Stimulated activated CD4-positive, alpha-beta T cell treated with anti-CD3 and anti-CD28 coated beads, TNF-alpha, amount 100 ng/mL, for 48 hours (primary cell): ENCODE measurements around the gene RAC2.

Source experiments
- DNase-seq, 3 donors: peaks; one replicate each; pipeline ENCODE4 v3.0.0-alpha.2; 2020; ENCODE audit warnings: low read depth in 3 of 3

Gene RAC2

GRCh38 chr22:37275622-37276021 lies 31.6 kb upstream of the RAC2 start:
- peak in 2 of 3 donors; percentile 30 to 54 for DNase-seq

- DNase-seq: no peak
Measured at GRCh38 chr22:37275134-37275533, 31.1 kb upstream of the RAC2 start.

- no peak for DNase-seq
Measured at GRCh38 chr22:37274380-37274862, 30.4 kb upstream of the RAC2 start.

- no peak for DNase-seq
Measured at GRCh38 chr22:37273846-37274225, 29.8 kb upstream of the RAC2 start.

GRCh38 chr22:37273126-37273845 lies 29.2 kb upstream of the RAC2 start:
- DNase-seq: no peak

GRCh38 chr22:37270928-37271650 lies 27.0 kb upstream of the RAC2 start:
- no peak for DNase-seq

- DNase-seq: no peak
Measured at GRCh38 chr22:37269936-37270678, 26.0 kb upstream of the RAC2 start.

GRCh38 chr22:37267661-37268413 lies 23.8 kb upstream of the RAC2 start:
- DNase-seq: no peak

- peak in 1 of 3 donors; percentile 64 for DNase-seq
Measured at GRCh38 chr22:37267135-37267587, 23.1 kb upstream of the RAC2 start.

GRCh38 chr22:37266581-37267134 lies 22.6 kb upstream of the RAC2 start:
- DNase-seq: no peak

GRCh38 chr22:37263966-37264887 lies 20.2 kb upstream of the RAC2 start:
- no peak for DNase-seq

GRCh38 chr22:37262346-37262745 lies 18.3 kb upstream of the RAC2 start:
- DNase-seq: no peak

- no peak for DNase-seq
Measured at GRCh38 chr22:37260901-37261336, 16.9 kb upstream of the RAC2 start.

GRCh38 chr22:37260155-37260795 lies 16.2 kb upstream of the RAC2 start:
- DNase-seq: no peak

- DNase-seq: no peak
Measured at GRCh38 chr22:37259540-37260029, 15.5 kb upstream of the RAC2 start.

GRCh38 chr22:37258753-37259401 lies 14.8 kb upstream of the RAC2 start:
- no peak for DNase-seq

GRCh38 chr22:37258005-37258752 lies 14.1 kb upstream of the RAC2 start:
- DNase-seq: no peak

- DNase-seq: no peak
Measured at GRCh38 chr22:37256075-37256726, 12.1 kb upstream of the RAC2 start.
